ENCODE results near the gene SFRP4.

DNA sequence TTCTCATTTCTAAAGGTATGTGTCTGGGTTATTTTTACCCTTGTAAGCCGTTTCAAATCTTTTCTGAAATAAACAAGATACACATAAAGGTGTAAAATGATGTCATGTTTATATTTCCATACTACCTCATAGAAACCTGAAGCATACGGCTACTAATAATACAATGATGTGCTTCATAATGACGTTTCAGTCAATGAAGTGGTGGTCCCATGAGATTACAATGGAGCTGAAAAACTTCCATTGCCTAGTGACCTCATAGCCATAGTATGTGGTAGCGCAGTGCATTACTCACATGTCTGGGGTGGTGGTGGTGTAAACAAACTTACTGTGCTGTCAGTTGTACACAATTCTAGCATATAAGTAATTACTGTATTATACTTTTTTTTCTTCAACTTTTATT lies 28.7 kb upstream of the SFRP4 start:
- TF ChIP-seq DPF2 (IDR thresholded peaks at IDR 0.05) = no peak
- TF ChIP-seq SMC3 (IDR thresholded peaks at IDR 0.05; ENCODE audit: borderline replicate concordance, low read length) = no peak
- no peak for TF ChIP-seq TAF1 (IDR thresholded peaks at IDR 0.05; ENCODE audit: borderline replicate concordance, low read depth, low read length)
- no peak for TF ChIP-seq EGR1 (IDR thresholded peaks at IDR 0.05; ENCODE audit: borderline replicate concordance in 1 of 2, low read depth in 2 of 2, low read length in 2 of 2)
- no peak for TF ChIP-seq SREBF1 (IDR thresholded peaks at IDR 0.05; ENCODE audit: low read length)
- no peak for TF ChIP-seq POLR2A (IDR thresholded peaks at IDR 0.05; ENCODE audit: low read depth, low read length)
- TF ChIP-seq, protein P1, sequence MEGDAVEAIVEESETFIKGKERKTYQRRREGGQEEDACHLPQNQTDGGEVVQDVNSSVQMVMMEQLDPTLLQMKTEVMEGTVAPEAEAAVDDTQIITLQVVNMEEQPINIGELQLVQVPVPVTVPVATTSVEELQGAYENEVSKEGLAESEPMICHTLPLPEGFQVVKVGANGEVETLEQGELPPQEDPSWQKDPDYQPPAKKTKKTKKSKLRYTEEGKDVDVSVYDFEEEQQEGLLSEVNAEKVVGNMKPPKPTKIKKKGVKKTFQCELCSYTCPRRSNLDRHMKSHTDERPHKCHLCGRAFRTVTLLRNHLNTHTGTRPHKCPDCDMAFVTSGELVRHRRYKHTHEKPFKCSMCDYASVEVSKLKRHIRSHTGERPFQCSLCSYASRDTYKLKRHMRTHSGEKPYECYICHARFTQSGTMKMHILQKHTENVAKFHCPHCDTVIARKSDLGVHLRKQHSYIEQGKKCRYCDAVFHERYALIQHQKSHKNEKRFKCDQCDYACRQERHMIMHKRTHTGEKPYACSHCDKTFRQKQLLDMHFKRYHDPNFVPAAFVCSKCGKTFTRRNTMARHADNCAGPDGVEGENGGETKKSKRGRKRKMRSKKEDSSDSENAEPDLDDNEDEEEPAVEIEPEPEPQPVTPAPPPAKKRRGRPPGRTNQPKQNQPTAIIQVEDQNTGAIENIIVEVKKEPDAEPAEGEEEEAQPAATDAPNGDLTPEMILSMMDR (IDR thresholded peaks at IDR 0.05 in 2 of 3, conservative IDR thresholded peaks at IDR 0.05 in 1 of 3; ENCODE audit: control insufficient read depth in 2 of 3, extremely low read depth in 1 of 3, insufficient read depth in 1 of 3, low read depth in 3 of 3, low read length in 3 of 3) = no peak
- no peak for TF ChIP-seq CEBPB (IDR thresholded peaks at IDR 0.05; ENCODE audit: borderline replicate concordance in 1 of 2, low read depth in 2 of 2, low read length in 2 of 2)
- no peak for TF ChIP-seq ETV6 (conservative IDR thresholded peaks at IDR 0.05 in 1 of 2, IDR thresholded peaks at IDR 0.05 in 1 of 2; ENCODE audit: borderline replicate concordance in 1 of 2, low read depth in 1 of 2)
- TF ChIP-seq CHD1 (IDR thresholded peaks at IDR 0.05; ENCODE audit: low read depth, low read length) = no peak
- no peak for TF ChIP-seq ESRRA (IDR thresholded peaks at IDR 0.05; ENCODE audit: low read length)
- TF ChIP-seq EZH2 (IDR thresholded peaks at IDR 0.05; ENCODE audit: borderline replicate concordance, control insufficient read depth, low read depth, low read length) = no peak

Data from GM12878 (cell line).